NCI-H2081 (cell line): ENCODE results near the gene SLIT1.

Experiments
- DNase-seq, 2 experiments: peaks; one replicate each; lab custom pipeline; 2025; lab: John Stamatoyannopoulos, UW

The SLIT1 gene

GRCh38 chr10:97063271-97063982 lies 122.3 kb downstream of the SLIT1 start:
- no peak for DNase-seq

DNA sequence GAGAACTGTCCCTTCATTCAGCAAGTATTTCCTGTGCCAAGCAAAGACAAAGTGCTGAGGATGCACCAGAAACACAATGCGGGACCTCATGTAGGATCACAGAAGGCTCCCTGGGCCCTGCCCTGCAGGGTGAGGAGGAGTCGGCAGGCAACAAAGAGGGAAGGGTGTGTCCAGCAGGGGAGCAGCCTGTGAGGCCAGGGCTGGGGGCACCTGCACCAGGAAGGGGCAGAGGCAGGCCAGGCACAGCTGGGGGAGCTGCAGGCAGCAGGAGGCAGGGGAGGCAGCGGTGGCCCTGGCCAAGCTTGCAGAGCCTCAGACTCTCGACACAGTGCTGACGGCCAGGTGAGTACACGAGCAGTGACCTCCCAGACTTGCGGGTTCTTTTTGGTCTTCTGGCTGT lies 123.3 kb downstream of the SLIT1 start:
- no peak for DNase-seq

- no peak for DNase-seq
These were observed 123.7 kb downstream of the SLIT1 start for GRCh38 chr10:97062046-97062445.

GRCh38 chr10:97061423-97061822 lies 124.3 kb downstream of the SLIT1 start:
- DNase-seq = no peak

GRCh38 chr10:97060441-97061084 lies 125.2 kb downstream of the SLIT1 start:
- DNase-seq = no peak

DNA sequence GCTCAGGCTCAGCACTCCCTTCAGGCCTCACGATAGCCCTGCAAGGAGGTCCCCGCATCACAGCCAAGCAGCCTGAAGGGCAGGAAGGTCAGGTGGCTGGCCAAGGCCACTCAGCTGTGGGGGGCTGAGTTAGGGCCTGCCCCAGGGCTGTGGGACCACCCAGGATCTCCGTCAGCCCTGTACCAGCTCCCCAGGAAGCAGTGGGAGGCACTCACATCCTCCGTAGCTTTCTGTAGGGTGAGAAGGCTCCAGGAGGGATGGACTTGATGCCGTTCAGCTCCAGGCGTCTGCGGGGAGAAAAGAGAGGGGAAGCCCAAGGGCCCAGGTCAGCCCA lies 125.9 kb downstream of the SLIT1 start:
- no peak for DNase-seq

DNA sequence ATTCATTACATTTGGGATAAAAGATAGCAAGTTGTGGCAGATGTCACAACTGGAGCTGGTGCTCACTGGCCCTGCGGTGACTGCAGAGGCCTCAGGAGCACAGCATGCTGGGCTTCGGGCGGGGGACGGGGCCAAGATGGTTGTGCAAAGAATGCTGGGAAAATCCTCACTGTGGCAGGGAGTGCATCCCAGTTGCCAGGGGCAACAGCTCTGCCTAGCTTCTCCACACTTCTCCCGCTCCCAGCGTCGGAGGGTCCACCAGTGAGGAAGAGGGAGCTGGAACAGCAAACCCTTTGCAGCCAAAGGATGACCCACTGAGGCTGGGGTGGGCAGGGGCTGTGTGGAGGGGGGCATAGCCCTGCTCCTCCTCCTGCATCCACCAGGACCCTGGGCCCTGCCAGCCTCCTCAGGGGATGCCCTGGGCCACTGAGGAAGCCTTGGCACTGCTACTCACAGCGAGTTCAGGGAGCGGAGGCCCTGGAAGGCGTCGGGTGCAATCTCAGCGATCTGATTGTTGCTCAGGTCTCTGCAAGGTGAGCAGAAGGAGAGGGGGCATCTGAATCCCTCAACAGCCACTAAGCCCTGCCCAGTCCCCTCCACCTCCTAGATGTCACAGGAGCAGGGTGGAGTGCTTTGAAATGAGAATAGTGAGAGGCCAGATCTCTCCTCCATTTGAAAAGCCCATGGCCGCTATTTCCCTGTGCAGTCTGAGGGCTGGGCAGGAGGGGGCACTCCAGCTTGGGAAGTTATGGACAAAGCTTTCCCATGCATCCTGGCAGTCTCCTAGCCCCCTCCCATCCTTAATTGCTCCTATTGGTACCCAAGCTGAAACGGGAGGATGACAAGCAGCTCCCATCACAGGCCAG lies 126.5 kb downstream of the SLIT1 start:
- DNase-seq = no peak

DNA sequence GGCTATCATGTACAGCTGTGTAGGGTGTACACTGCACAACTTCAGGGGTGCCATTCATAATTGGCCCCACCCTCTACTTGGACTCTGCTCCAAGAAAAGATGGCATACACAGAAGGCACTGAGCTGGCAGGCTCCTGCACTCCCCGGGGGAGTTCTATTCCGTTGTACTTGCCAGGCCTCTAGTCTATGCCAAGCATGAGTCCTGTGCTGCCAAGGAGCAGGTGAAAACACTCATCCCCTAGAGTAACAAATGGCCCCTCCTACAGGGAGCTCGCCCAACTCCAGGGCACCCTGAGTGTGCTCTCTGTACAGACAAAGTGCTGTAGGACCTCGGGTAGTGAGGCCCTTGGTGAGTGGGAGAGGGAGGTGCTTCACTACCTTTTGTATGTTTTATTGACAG lies 127.2 kb downstream of the SLIT1 start:
- DNase-seq = no peak

DNA sequence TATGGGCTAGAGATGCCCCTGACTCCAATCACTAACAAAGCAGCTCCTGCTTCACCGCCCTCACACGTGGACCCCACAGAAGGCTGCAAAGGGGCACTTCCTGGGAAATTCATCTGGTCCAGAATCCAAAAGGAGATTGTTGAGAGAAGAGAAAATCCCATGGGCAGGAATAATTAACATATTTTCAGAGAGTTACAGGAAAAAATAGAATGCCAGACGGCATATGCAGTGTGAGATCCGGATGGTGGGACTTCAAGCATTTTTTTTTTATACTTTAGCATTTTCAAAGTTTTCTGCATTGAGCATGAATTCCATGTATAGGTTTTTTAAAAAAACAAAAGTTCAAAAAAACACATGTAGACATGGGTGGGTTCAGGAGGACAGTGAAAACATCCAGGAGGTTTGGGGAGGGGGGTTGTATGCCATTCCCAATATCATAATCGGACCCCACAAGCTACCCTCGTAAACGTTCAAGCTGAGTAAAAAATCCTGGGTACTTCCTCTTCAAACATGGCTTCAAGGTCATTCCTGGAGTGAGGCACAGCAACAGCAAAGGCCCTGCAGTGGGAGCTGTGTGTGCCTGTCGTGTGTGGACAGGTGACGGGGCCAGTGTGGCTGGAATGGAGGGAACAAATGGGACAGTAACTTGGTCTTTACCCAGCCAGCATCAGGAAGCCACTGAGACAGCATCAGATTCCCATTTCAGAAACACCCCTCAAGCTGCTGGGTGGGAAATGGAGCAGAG lies 128.1 kb downstream of the SLIT1 start:
- DNase-seq = no peak

DNA sequence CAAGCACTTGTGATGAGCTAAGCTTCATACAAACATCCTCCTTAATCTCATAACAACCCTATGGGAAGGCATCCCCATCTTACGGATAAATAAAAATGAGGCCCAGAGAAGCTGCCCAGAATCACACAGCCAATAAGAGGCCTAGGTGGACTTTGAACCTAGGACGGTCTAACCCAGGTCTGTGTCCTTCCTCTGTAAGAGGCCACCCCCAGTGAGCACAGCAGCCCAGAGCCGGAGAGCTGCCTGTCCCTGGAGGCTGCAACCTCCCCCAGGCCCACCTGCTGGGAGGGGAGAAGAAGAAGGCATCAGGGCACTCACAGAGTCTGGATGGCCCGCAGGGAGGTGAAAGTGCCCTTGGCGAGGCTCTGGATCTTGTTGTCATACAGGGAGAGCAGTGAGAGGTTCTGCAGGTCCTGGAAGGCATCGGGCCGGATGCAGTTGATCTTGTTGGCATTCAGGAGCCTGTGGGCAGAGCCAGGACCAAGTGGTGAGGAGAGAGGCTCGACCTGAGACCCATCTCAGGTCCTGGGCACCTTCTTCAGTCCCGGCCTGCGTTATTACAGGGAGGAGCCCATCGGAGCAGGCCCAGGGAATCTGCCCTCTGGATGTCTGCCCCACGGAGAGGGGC lies 129.6 kb downstream of the SLIT1 start:
- DNase-seq = no peak

GRCh38 chr10:97053276-97053675 lies 132.5 kb downstream of the SLIT1 start:
- DNase-seq = peak; percentile 56 to 70

GRCh38 chr10:97050956-97051496 lies 134.7 kb downstream of the SLIT1 start:
- DNase-seq = no peak

GRCh38 chr10:97050205-97050745 lies 135.5 kb downstream of the SLIT1 start:
- DNase-seq = no peak

DNA sequence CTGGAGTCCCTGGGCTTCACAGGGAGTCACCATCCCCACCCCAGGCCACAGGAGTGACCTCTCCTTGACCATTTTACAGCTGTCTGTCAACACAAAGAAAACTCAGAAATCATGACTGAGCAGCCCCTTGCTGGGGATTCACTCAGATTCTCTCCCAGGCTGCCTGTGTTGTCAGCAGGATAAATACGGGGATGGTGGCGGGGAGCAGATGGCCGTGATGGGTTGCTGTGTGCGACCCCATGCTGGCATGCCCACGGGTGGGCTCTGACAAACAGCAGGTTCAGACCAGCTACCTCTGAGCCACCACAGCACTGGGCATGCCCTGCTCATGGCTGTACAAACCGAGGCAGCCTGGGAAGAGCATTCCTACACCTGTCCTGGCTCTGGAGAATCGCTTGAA lies 136.1 kb downstream of the SLIT1 start:
- DNase-seq = no peak

GRCh38 chr10:97048649-97049427 lies 136.9 kb downstream of the SLIT1 start:
- no peak for DNase-seq

DNA sequence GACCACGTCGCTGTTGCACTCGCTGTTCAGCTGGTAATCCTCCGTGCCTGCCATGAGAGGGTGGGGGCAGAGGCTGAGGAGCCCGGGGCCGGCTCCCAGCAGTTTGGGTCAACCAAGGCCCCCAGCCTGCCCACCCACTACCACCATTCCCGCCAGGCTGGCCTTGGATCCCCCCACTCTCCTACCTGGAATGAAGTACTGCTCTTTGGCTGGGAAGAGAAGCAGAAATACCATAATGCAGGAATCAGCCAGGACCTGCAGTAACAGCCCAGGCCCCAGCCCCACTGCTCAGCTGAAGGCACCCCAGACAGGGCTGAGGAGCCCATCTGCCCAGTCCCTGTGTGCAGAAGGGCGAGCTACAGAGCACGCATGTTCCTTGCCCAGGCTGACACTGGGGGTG lies 138.0 kb downstream of the SLIT1 start:
- no peak for DNase-seq

GRCh38 chr10:97047083-97047736 lies 138.5 kb downstream of the SLIT1 start:
- DNase-seq = no peak

DNA sequence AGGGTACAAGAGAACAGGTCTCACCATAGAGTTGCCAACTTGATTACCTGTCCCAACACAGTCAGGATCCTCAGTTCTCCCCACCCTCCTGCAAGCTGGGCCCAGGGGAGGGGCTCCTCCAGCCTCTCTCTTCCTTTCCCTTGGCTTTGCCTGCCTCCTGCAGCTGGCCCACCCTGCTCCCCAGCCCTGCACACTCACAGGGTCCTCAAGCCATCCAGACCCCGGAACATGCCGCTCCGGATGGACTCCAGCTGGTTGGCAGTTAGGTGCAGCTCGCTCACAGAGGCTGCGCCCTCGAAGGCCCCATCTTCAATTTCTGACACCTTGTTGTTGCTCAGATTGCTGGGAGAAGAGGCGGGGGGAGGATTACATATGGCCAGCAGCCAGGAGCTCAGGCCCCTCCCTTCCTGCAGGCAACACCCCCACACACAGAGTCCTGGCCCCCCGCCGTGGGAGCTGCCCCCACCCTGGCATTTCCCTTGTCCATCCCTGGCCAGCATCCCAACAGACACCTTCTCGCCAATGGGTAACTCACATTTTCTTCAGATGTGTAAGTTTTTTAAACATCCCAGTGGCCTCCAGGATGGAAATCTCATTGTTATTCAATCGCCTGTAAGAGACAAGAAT lies 139.2 kb downstream of the SLIT1 start:
- no peak for DNase-seq

DNA sequence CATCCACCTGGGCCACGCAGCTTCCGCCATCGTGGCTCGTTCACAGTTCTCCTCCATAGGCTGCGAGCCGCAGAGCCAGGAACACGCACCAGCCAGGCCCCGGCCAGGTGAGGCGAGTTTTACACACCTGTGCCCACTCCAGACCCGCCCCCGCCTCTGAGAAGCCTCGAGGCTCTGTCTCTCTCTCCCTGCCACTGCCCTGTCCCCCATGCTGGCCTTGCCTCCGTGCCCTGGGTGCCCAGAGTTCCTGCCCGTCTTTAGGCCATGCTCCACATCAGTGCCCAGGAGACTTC lies 142.2 kb downstream of the SLIT1 start:
- no peak for DNase-seq
